HEK293 (cell line): ENCODE data around the gene ZFYVE19.

Experiments used
- CTCF ChIP-seq: fragments of 450-650 bp; formaldehyde crosslinking; IDR thresholded peaks from 2 replicates; pipeline ENCODE4 v1.5.1; 2016; ENCODE audit warnings: missing biosample characterization, missing genetic modification characterization
- REST ChIP-seq: fragments of 450-650 bp; formaldehyde crosslinking; IDR thresholded peaks from 2 replicates; pipeline ENCODE4 v1.5.1; 2016; ENCODE audit warnings: missing biosample characterization, missing genetic modification characterization
- ZBTB48 ChIP-seq: fragments of 450-650 bp; formaldehyde crosslinking; IDR thresholded peaks from 2 replicates; pipeline ENCODE4 v1.5.1; 2016; ENCODE audit warnings: missing biosample characterization, missing genetic modification characterization
- ZNF133 ChIP-seq: fragments of 450-650 bp; formaldehyde crosslinking; IDR thresholded peaks from 2 replicates; pipeline ENCODE4 v1.5.1; 2016; ENCODE audit warnings: missing biosample characterization, missing genetic modification characterization
- ZNF223 ChIP-seq: fragments of 450-650 bp; formaldehyde crosslinking; IDR thresholded peaks from 2 replicates; pipeline ENCODE4 v1.5.1; 2016; ENCODE audit warnings: missing biosample characterization, missing genetic modification characterization
- ZNF266 ChIP-seq: fragments of 450-650 bp; formaldehyde crosslinking; IDR thresholded peaks from 2 replicates; pipeline ENCODE4 v1.5.1; 2016; ENCODE audit warnings: missing biosample characterization, missing genetic modification characterization, low read depth
- ZNF449 ChIP-seq: fragments of 450-650 bp; formaldehyde crosslinking; IDR thresholded peaks from 2 replicates; pipeline ENCODE4 v1.5.1; 2017; ENCODE audit warnings: missing biosample characterization, mild to moderate bottlenecking, missing genetic modification characterization, moderate library complexity
- ZNF558 ChIP-seq: fragments of 450-650 bp; formaldehyde crosslinking; IDR thresholded peaks from 2 replicates; pipeline ENCODE4 v1.5.1; 2016; ENCODE audit warnings: missing biosample characterization, missing genetic modification characterization
- ZNF624 ChIP-seq: fragments of 450-650 bp; formaldehyde crosslinking; IDR thresholded peaks from 2 replicates; pipeline ENCODE4 v1.5.1; 2017; ENCODE audit warnings: missing biosample characterization, missing genetic modification characterization
- ZNF626 ChIP-seq: fragments of 450-650 bp; sonication (Bioruptor Pico); formaldehyde crosslinking; IDR thresholded peaks from 2 replicates; pipeline ENCODE4 v1.5.1; 2018; ENCODE audit warnings: missing biosample characterization, missing genetic modification characterization, inconsistent platforms

- TF ChIP-seq ZNF624 (tag by site-specific recombination) (no peak), CTCF (no peak), ZNF558 (tag by site-specific recombination) (no peak), ZBTB48 (tag by site-specific recombination) (no peak), REST (tag by site-specific recombination) (no peak), ZNF223 (tag by site-specific recombination) (no peak), ZNF449 (tag by site-specific recombination) (no peak), ZNF266 (no peak), ZNF133 (no peak), ZNF626 (tag by site-specific recombination) (no peak)
Measured at GRCh38 chr15:40785814-40786213, 21.1 kb upstream of the ZFYVE19 start.
